ENCODE measurements around the gene DRG2.

DRG2 gene

GRCh38 chr17:18117982-18118975 is 30.5 kb downstream of the DRG2 start:
- Histone ChIP-seq H3K9me3 (ENCODE audit: insufficient read depth, low read length, severe bottlenecking) (peaks cover 15% of the 10 kb centered on the region), H3K27me3 (ENCODE audit: insufficient read depth, low read length, poor library complexity) (no peaks in the 10 kb centered on the region), H3K4me1 (ENCODE audit: insufficient read depth, low read length) (no peaks in the 10 kb centered on the region), H3K36me3 (ENCODE audit: insufficient read depth, low read length) (no peaks in the 10 kb centered on the region), H3K4me3 (ENCODE audit: low read depth in 1 of 2, low read length in 2 of 2) (no peak overlapping the region), H3K27ac (ENCODE audit: low read length) (no peak overlapping the region), H3K4me2 (ENCODE audit: insufficient read depth, low read length) (no peak overlapping the region), H3K9ac (ENCODE audit: low read depth, low read length) (no peak overlapping the region), H4K20me1 (ENCODE audit: insufficient read depth, low read length) (no peaks in the 10 kb centered on the region), H3K79me2 (ENCODE audit: insufficient read depth, low read length) (no peaks in the 10 kb centered on the region), H2AFZ (ENCODE audit: low read depth, low read length) (no peak overlapping the region)
- no peak for TF ChIP-seq EZH2 (IDR thresholded peaks at IDR 0.05; ENCODE audit: borderline replicate concordance, low read depth, low read length, severe bottlenecking)
- no peak for TF ChIP-seq CTCF (IDR thresholded peaks at IDR 0.05; ENCODE audit: borderline replicate concordance, extremely low read depth, low read length, poor library complexity, severe bottlenecking)
- DNase-seq (no peak), ATAC-seq (ENCODE audit: insufficient read depth, low read depth) (no peak)

GRCh38 chr17:18119166-18119745 is 31.5 kb downstream of the DRG2 start:
- H3K27me3 ChIP-seq (ENCODE audit: insufficient read depth, low read length, poor library complexity): no peaks in the 10 kb centered on the region
- no peaks in the 10 kb centered on the region for H4K20me1 ChIP-seq (ENCODE audit: insufficient read depth, low read length)
- no peak overlapping the region for H2AFZ ChIP-seq (ENCODE audit: low read depth, low read length)
- H3K79me2 ChIP-seq (ENCODE audit: insufficient read depth, low read length): no peaks in the 10 kb centered on the region
- H3K4me1 ChIP-seq (ENCODE audit: insufficient read depth, low read length): no peaks in the 10 kb centered on the region
- H3K4me2 ChIP-seq (ENCODE audit: insufficient read depth, low read length): no peak overlapping the region
- H3K27ac ChIP-seq (ENCODE audit: low read length): no peak overlapping the region
- DNase-seq: no peak
- H3K9me3 ChIP-seq (ENCODE audit: insufficient read depth, low read length, severe bottlenecking): peaks cover 15% of the 10 kb centered on the region
- H3K36me3 ChIP-seq (ENCODE audit: insufficient read depth, low read length): no peaks in the 10 kb centered on the region
- no peak for ATAC-seq (ENCODE audit: insufficient read depth, low read depth)
- no peak overlapping the region for H3K9ac ChIP-seq (ENCODE audit: low read depth, low read length)
- H3K4me3 ChIP-seq (ENCODE audit: low read depth in 1 of 2, low read length in 2 of 2): no peak overlapping the region
- TF ChIP-seq CTCF (IDR thresholded peaks at IDR 0.05; ENCODE audit: borderline replicate concordance, extremely low read depth, low read length, poor library complexity, severe bottlenecking): no peak
- TF ChIP-seq EZH2 (IDR thresholded peaks at IDR 0.05; ENCODE audit: borderline replicate concordance, low read depth, low read length, severe bottlenecking): no peak

- H3K36me3 ChIP-seq (ENCODE audit: insufficient read depth, low read length): no peaks in the 10 kb centered on the region
- H2AFZ ChIP-seq (ENCODE audit: low read depth, low read length): no peak overlapping the region
- no peak overlapping the region for H3K4me2 ChIP-seq (ENCODE audit: insufficient read depth, low read length)
- H3K4me3 ChIP-seq (ENCODE audit: low read depth in 1 of 2, low read length in 2 of 2): no peak overlapping the region
- no peaks in the 10 kb centered on the region for H3K4me1 ChIP-seq (ENCODE audit: insufficient read depth, low read length)
- no peaks in the 10 kb centered on the region for H3K79me2 ChIP-seq (ENCODE audit: insufficient read depth, low read length)
- no peak for ATAC-seq (ENCODE audit: insufficient read depth, low read depth)
- H3K9me3 ChIP-seq (ENCODE audit: insufficient read depth, low read length, severe bottlenecking): peaks cover 15% of the 10 kb centered on the region
- no peak for TF ChIP-seq EZH2 (IDR thresholded peaks at IDR 0.05; ENCODE audit: borderline replicate concordance, low read depth, low read length, severe bottlenecking)
- no peak for TF ChIP-seq CTCF (IDR thresholded peaks at IDR 0.05; ENCODE audit: borderline replicate concordance, extremely low read depth, low read length, poor library complexity, severe bottlenecking)
- no peak overlapping the region for H3K9ac ChIP-seq (ENCODE audit: low read depth, low read length)
- no peaks in the 10 kb centered on the region for H4K20me1 ChIP-seq (ENCODE audit: insufficient read depth, low read length)
- no peak for DNase-seq
- H3K27ac ChIP-seq (ENCODE audit: low read length): no peak overlapping the region
- H3K27me3 ChIP-seq (ENCODE audit: insufficient read depth, low read length, poor library complexity): no peaks in the 10 kb centered on the region
Measured at GRCh38 chr17:18119938-18120337, 32.2 kb downstream of the DRG2 start.
